ENCODE data around the gene PPP6R1.

Gene PPP6R1

DNA sequence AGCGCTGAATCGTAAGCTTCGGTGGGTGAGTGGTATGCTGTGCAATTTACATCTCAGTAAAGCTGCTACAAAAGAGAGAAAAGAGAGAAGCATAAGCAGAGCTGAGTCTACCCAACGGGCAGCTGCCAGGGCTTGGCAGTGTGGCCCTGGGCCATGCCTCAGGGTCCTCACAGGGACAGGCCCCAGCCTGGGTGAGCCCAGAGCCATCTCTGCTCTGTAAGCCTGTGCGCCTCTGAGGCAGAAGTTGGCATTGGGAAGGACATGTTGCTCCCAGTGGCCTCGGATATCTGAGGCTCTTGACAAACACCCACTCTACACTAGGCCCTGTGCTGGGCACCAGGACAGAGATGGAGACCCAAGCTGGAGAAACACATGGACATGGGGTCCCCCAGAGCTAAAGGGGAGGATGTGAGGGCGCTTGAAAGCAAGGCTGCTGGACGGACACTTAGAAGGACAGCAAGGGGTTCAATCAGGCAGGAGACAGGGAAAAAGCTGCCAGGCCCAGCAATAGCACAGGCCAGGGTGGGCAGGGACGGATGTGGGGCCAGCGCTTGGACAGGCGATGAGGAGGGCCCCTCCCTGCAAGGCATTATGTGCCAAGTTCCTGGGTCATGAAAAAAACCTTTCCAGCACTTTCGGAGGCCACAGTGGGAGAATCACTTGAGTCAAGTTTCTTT, 14.7 kb downstream of the PPP6R1 start:
- DNase-seq (ENCODE audit: low spot score): no peak

DNA sequence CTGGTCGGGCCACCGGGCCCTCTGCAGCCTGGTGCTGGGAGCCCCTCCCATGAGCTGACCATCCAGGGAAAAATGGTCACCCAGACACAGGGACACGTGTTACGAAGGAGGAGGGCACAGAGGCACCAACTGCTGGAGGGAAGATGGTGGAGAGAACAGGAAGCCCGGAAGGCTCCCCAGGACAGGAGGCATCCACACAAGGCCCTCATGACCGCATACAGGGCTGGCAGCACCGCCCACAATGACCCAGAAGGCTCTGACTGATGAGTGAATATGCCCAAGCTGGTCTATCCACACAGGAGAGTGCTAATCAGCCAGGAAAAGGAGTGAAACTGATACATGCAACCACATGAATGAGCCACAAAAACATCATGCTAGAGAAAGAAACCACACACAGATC, 16.3 kb downstream of the PPP6R1 start:
- no peak for DNase-seq (ENCODE audit: low spot score)

DNA sequence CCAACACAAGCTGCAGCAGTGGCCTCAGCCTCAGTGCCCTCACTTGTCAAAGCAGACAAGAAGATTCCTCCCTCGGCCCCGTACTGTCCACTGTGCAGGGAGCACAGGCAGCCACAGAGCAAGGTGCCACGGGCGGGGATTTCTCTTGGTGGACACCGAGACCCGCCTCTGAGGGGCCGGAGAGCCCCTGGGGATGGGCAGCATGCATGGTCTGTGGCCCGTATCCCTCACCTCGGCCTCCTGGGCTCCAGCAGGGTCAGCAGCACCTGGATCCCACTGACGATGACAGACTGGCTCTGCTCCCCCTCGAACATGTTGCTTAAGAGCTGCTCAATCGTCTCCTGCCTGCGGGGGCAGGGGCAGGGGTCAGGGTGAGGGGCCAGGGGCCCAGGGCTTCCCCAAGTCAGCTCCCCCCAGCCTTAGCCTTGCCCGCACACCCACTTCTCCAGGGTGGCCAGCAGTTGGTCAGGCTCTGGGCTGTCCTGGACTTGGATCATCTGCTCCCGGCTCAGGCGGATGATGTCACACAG, 16.8 kb downstream of the PPP6R1 start:
- DNase-seq (ENCODE audit: low spot score): no peak

DNA sequence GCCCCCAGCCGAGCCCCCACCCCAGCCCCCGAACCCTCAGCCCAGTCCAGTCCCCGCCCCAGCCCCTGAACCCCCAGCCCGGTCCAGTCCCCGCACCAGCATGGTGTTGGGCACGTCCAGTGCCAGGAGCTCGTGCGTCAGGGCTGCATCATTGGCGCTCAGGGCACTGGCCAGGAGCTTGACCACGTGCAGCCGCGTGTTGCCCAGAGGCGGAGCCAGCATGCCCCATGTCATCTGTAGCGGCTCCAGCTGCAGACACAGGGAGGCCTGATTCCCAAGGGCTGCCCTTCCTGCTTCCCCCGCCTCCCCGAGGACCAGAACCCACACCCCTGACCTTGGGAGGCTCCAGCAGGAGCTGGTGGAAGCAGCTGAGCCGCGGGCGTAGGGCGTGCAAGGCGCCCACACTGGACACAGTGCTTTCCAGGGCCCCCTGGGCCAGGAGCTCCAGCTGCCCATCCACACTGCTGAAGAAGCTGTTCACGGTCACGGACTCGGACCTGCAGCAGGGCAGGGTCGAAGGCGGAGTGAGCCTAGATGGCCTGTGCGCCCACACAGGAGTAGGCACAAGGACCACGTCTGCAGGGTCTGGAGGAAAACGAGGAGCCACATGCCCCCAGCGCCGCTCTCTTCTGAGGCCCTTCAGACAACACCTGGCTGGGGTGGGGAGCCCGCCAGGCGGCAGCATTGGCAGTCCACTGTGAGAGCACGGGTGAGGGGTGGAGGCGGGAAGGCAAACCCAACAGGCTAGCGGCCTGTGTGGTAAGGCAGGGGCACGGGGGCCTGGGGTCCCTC, 17.5 kb downstream of the PPP6R1 start:
- DNase-seq (ENCODE audit: low spot score): no peak

DNA sequence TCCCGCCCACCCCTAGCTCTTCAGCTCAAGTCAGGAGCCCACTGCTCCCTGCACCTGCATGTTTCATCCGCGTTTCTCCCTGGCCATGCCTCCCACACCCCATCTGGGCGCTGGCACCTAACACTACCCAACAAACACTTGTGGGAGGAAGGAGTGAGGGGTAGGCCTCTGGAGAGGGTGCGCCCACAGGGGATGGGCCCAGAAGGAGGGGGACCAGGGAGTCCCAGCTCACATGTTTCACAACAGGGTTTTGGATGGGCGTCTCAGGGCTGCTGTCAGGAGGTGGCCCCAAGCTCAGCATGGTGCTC, 18.1 kb downstream of the PPP6R1 start:
- no peak for DNase-seq (ENCODE audit: low spot score)

DNA sequence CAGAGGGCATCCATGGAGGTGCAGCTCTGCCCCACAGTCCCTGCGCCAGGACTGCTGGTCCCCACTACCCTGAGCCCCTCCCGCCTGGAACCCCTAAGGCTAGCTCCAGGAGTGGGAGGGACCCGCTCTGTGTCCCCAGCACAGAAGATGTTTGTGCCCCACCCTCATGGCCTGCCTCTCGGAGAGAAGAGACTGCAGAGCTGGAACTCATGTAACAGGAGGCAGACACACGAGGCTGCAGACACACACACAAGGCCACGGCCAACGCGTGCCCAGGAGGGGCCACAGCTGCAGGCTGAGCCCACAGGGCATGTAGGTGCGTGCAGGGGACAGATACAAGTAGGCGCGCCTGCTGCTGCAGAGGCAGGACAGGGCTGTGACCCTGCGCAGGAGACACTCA, 19.8 kb downstream of the PPP6R1 start:
- DNase-seq (ENCODE audit: low spot score): no peak

DNA sequence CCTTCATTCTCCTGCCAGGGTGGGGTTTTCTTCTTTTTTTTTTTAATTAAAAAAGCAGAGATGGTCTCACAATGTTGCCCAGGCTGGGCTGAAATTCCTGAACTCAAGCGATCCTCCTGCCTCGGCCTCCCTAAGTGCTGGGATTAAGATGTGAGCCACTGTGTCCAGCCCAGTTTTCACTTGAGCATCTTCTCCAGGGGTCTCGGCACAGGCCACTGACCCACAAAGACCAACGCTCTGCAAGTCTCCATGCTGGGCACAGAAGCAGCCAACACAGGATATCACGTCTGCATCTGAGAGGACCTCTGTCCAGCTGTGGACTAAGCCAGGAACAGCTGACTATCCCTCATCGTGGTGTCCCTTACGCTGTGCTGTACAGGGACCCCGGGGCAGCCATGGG, 20.8 kb downstream of the PPP6R1 start:
- DNase-seq (ENCODE audit: low spot score): no peak

DNA sequence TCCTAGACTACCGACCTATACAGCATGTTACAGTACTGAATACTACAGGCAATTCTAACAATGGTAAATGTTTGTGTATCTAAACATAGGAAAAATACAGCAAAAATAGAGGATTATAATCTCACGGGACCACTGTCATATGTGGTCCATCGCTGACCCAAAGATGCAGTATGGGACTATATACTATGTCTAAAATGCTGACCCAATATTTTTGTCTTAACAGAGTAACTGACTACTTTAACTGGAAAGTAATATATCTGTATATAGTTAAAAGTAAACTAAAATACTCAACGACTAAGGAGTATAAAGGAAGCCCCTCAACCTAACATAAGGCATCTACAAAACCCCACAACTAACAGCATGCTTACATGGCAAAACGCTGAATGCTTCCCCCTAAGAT, 25.8 kb downstream of the PPP6R1 start:
- no peak for DNase-seq (ENCODE audit: low spot score)

DNA sequence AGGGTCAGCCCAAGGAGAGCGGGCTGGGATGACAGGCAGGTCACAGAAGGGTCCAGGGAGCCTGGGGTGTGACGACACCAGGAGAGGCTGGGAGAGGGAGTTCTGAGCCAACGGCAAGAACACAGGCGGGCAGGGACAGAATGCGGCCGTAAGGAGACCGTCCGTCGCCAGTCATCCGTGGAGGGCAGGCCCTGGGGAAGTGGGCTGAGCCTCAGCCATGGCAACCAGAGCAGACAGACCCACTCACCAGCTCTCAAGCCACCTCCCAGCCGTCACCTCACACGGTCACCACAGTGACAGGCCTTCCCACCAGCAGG, 26.6 kb downstream of the PPP6R1 start:
- no peak for DNase-seq (ENCODE audit: low spot score)

DNA sequence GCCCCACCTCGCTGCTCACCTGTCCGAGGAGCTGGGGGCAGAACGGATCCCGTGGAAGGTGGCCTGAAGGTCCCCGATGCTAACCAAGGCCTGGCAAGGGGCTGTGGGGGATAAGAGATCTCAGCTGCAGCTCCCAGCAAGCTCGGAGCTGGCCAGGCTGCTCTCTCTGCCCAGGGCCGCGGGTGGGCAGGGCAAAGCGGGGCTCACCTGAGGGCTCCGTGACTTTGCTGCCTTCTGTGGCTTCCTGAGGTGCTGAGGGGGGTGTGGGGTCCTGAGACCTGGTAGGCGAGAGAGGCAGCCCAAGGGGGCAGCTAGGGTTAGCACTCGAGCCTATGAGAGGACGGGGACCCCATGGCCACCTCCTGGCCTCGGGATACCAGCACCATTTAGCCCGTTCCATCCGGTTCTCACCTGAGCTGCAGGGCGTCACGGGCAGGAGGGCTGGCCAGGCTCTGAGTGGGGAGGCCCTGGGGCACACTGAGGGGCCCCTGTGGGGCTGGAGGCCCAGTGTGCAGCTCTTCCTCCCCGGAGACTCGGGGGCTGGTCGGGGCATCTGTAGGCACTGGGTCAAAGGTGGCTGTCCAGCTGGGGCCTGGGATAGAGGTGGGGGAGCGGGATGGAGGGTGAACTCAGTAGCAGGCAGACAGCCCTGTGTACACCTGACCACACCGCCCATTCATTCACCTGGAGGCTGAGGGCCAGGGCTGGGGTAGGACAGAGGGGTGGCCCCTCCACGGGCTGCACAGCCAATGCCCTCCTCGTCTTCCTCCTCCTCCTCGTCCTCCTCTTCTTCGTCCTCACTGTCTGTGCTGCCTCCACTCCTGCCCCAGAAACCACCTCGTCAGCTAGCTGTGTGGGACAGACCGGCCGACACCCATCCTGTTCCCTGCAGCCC, 27.2 kb downstream of the PPP6R1 start:
- no peak for DNase-seq (ENCODE audit: low spot score)

DNA sequence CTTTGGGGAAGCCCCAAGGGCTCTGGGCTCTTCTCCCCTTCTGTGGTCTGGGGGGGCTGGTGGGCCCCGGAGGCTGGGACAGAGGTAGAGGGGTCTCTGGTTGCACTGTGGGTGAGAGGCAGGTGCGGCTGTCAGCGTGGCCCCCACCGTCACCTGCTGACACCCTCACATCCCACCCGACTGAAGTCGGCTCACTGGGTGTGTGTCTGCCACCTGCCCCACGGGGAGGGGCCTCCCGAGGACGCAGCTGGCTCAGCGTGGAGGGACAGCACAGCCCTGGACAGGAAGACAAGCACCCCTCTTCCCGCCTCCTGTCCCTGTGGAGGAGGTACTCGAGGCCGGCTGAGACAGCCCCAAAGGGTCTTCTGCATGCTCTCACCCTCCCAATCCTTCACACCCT, 28.0 kb downstream of the PPP6R1 start:
- DNase-seq (ENCODE audit: low spot score): no peak

DNA sequence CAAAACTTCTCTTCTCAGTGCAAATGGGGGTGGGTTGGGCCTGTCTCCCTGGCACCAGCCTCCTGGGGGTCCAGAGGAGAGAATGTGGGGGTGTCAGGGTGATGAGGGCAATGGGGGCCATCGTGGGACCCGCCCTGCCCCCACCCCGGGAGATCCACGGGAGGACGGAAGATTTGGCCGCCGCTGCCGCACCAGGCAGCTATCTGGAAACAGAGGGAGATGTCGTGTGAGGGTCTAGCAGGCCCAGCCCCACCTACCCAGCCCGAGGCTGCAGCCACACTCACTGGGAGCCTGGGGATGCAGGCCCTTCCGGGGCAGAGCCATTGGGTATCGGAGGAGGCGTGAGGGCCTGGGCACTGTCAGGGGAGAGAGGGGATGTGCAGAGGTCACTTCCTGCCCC, 28.5 kb downstream of the PPP6R1 start:
- DNase-seq (ENCODE audit: low spot score): no peak

DNA sequence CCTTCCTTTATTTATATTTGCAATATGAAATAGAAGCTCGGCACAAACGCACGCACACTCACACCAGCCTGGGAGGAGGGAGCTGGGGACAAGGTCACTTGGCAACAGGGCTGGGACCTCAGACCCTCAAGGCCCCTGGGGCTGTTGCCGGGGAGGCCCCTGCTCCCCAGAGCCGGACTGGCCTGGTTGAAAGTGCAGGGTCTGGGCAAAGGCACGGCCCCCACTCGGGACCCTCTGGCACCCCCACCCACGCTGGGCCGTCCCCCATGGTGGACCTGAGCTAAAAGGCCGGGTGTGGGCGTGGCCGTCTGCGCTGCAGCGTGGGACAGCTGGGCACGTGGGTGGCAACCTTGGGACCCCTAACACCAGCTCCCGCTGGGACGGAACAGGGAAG, 29.0 kb downstream of the PPP6R1 start:
- DNase-seq (ENCODE audit: low spot score): no peak

DNA sequence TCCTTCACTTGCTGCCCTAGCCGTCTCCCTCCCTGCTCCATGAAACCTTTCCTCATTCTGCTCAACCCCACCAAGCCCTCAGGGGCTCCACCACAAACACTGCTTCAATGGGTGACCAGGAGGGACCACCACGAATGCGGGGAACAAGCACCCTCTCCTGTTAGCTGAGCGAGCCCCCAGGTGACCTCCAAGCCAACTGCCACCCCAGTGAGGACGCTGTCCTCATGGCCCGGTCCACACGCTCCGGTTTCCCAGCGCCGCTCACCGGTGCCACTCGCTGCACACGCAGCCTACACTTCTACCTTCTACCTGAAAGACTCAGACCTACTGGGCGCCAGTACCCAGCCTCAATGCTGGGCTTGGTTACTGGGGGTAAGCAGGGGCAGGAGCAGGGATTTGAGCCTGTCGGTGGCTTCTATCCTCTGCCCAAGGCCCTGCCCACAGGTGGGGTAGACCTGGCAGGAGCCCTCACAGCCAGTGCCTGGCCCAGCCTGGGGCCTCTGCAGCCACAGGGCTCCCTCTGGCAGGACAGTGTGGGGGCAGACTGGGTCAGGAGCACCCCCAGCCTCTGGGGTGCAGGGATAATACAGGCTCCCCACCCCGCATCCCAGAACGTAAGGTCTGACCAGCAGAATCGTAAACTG, 29.6 kb downstream of the PPP6R1 start:
- DNase-seq (ENCODE audit: low spot score): no peak

DNA sequence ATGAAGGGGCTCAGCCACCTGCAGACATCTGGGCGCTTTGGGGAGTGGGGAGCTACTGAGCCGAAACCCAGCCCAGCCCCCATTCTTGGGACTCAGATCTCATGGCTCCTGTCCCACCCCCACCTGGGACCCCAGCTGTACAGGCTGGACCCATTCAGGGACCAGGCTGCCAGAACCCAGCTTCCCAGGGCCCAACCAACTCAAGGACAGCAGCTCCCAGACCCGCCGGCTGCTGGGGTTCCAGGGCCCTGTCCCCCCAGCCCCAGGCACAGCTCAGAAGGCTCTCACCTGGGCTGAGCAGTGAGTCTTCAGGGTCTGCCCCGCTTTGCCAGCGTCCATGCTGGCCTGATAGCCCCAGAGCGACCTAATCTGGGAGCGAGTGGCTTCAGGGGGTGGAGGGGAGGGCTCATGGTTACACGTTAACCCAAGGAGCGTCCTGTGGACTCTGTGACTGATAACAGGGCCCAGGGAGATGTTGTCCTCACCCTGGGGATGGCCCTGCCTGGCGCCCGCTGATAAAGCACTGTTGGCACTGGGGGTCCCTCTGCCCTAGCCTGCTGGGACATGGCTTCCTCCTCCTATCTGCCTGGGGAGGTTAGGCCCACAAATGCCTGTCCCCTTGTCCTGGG, 30.3 kb downstream of the PPP6R1 start, which contains the start of gene TMEM86B:
TSS of gene TMEM86B (minus strand) at position 361 of the 629 bp plus-strand sequence. CDS start at position 339, 22 bp downstream.
- DNase-seq (ENCODE audit: low spot score): no peak

DNA sequence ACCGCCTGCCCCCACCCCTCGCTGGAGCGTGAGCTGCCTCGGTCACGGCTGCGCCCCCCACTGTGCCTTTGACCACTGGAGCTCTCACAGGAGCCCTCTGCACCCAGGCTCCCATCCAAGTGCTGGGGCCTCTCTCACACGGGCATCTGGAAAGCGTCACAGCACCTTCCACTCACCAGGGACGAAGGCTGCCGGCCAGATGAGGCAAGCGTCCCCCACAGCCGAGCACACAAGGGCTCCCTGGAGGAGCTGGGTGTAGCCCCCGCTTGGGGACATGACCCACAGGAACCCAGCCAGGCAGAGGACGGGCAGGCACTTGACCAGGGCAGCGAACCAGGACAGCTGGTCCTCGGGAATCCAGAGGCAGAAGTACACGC, 30.8 kb downstream of the PPP6R1 start:
- no peak for DNase-seq (ENCODE audit: low spot score)

DNA sequence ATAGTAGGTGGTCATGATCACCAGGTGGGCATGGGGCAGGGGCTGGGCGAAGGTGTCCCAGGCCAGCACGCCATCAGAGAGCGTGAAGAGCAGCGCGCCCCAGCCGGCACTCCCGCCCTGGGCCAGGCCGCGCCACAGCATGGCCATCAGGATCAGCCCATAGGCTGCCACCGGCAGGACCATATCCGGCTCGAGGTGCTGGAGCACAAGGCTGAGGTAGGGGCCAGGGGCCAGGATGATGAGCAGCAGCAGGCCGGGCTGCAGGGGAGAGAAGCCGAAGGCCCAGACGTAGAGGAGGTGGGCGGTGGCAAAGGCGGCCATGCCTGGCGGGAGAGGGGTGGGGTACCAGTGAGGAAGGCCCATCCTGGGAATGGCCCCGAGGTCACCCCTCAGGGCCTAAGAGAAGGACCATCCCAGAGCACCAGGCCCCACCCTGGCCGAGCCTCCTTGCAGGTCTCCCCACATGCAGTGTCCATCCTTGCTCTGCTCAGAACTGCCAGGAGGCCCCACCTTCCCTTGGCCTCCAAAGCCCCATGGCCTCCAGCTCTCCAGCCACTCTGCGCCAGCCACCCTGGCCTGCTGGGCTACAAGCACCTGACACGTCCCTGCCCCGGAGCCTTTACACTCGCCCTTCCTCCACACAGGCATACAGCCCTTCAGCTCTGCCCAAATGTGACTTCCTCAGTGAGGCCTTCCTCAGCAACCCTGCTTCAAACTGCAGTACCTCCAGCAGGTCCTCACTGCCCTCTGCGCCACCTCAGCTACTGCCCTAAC, 31.4 kb downstream of the PPP6R1 start:
- no peak for DNase-seq (ENCODE audit: low spot score)

DNA sequence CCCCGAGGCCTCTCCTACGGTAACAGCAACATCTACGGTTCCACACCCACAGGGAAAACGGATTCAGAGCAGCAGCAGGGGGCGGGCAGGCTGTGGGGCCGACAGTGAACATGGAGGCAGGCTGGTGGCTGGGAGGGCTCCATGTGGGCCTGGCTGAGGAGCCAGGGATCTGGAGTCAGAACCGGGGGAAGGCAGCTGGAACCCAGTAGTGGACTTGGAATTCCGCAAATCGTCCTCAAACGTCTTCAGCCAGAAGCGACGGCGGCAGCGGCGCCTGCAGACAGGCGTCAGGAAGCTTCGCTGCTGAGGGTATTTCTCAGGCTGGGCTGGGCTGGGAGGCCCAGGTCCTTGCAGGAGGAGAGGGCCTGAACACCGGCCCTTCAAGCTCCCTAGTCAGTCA, 32.0 kb downstream of the PPP6R1 start:
- DNase-seq (ENCODE audit: low spot score): no peak

DNA sequence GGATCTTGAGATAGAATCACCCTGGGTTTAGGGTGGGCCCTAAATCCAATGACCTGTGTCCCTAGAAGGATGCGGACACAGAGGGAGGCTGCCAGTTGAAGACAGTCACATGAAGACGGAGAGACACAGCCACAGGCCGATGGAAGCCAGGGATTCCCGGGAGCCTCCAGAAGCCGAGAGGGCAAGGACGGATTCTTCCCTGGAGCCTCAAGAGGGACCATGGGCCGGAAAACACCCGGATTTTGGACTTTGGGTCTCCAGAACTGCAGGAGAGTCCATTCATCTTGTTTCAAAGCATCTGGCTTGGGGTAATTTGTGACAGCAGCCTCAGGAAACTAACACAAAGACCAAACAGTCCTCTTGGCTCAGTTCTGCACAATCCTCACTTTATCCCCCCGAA, 32.5 kb downstream of the PPP6R1 start:
- no peak for DNase-seq (ENCODE audit: low spot score)

DNA sequence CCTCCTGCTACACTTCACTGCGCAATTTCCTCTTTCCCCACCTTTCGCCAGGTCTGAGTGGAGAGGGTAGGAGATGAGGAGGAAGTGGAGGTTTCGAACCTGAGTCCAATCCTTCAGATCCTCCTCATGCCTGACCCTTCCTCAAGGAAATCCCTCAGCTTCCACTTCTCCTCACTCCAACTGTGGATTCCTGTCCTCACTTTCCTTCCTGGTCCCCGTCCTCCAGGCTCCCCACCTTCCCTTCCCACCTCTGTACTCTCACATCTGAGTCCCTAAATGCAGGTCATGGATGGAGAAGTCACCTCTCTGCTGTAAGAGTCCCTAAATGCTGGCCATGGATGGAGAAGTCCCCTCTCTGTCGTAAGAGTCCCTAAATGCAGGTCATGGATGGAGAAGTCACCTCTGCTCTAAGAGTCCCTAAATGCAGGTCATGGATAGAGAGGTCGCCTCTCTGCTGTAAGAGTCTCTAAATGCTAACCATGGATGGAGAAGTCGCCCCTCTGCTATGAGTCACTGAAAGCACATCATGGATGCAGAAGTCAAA, 33.3 kb downstream of the PPP6R1 start:
- DNase-seq (ENCODE audit: low spot score): peak; percentile 30

Data from RKO (cell line).